ENCODE results near the gene MYEOV. TPM values are rescaled to one million over a fixed set of nuclear protein-coding genes. Genes with fewer than 3 reads are reported as not detected.

MYEOV gene
- total RNA-seq, 1 donor from 2014 or later, result not detected

- DNase-seq, result no peak
These were observed 27.9 kb upstream of the MYEOV start for GRCh38 chr11:69265911-69266510.

GRCh38 chr11:69267395-69267805 lies 26.6 kb upstream of the MYEOV start:
- no peak for DNase-seq

GRCh38 chr11:69268911-69269310 lies 25.0 kb upstream of the MYEOV start:
- DNase-seq, result no peak

GRCh38 chr11:69269388-69269787 lies 24.6 kb upstream of the MYEOV start:
- DNase-seq, result no peak

DNA sequence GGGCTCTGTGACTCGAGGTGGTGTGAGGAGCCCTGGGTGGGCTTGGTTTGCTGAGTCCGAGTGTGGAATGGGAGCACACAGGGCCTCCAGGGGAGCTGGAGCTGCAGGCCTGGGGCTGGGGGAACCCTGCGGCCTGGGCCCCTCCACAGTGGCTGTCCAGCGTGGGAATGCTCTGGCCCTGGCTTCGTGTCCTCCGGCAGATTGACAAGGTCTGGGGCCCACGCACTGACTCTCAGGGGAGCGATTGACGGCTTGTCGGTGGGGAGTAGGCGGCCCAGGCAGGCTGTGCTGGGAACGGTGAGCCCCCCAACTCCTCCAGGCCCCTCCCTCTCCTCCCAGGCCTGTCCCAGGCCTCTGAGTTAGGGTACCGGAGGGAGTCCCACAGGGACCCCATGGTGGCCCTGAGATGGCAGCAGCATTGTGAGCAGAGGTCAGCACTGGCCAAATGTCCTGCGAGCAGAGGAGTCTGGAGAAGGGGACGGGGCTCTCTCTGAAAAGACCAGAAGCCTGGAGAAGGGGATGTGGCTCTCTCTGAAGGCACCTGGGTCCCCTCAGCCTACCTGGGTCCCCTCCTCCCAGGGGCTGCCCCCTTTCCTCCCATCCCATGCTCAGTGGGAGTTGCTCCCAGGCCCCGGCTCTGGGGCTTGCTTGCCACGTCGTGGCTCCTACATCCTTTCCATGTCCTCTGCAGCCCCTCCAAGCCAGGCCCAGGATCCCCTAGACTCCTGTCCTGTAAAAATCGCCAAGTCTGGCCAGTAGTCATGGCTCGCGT lies 23.8 kb upstream of the MYEOV start:
- DNase-seq, result no peak

DNA sequence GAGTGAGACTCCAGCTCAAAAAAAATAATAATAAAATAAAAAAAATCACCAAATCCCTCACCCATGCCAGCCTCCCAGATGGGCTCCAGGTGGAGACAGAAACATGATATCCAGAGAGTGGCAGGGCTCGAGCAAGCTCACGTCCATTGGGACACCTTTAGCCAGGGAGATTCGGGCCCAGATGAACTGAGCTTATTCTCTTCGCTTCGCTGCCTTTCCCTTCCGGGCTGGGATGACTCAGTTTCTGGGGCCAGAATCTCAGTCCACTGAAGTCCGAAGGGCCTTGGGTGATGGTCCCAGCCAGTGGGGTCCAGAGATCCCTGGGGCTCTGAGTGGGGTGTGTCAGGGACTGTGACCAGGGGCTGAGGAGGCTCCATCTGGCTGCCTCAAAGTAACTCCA lies 23.0 kb upstream of the MYEOV start:
- no peak for DNase-seq

DNA sequence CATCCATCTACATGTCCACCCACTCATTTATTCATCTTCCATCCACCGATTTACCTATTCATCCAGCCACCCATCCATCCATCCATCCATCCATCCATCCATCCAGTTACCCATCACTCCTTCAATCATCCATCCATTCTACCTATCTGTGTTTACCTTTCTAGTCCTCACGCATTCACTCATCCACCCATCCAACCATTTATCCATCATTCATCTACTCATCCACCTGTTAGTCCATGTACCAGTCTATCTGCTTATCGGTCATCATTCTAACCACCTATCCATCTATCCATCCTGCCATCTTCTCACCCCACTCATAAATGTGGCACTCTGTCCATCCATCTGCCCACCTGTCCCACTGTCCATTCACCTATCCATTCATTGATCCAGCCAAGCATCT lies 21.9 kb upstream of the MYEOV start:
- no peak for DNase-seq

- DNase-seq, result no peak
These were observed 21.0 kb upstream of the MYEOV start for GRCh38 chr11:69272831-69273485.

DNA sequence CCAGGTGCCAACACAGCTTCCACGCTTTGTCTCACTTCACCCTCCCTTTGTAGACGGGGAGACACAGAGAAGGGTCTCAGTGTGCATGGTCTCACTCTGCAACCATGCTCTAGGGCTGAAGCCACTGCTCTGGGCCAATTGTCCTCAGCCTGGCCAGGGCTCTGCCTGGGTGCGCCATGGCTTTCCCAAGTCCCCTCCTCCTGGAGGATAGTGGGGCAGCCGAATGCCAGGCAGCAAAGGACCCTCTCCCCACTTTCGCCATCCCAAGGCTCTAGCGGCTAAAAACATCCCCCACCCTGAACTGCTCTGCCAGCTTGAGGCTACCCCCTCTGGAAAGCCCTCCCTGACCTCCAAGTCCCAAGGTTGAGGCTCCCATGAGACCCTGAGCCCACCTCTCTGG lies 20.4 kb upstream of the MYEOV start:
- DNase-seq, result no peak

- no peak for DNase-seq
These were observed 19.4 kb upstream of the MYEOV start for GRCh38 chr11:69274531-69275016.

- no peak for DNase-seq
These were observed 18.8 kb upstream of the MYEOV start for GRCh38 chr11:69275178-69275577.

GRCh38 chr11:69276165-69276564 lies 17.8 kb upstream of the MYEOV start:
- no peak for DNase-seq

- no peak for DNase-seq
These were observed 16.7 kb upstream of the MYEOV start for GRCh38 chr11:69277074-69277809.

- no peak for DNase-seq
These were observed 15.7 kb upstream of the MYEOV start for GRCh38 chr11:69278091-69278867.

DNA sequence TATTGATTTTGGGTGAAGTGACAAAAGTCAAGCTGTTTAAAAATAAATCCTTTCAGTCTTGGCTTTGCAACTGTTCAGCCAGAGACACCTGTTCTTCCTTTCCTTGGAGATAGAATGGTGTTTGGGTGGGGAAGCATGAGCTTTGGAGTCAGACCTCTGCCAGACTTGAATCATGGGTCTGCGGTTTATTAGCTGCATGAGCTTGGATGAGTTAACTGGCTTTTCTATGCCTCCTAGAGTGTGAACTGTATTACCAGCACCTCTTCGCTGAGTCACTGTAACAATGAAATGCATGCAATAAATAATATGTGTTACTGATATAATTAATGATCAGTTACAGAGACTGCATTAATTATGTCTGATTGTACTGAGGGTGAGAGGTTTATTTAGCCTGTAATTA lies 13.5 kb upstream of the MYEOV start:
- no peak for DNase-seq

- DNase-seq, result no peak
These were observed 13.0 kb upstream of the MYEOV start for GRCh38 chr11:69280994-69281393.

DNA sequence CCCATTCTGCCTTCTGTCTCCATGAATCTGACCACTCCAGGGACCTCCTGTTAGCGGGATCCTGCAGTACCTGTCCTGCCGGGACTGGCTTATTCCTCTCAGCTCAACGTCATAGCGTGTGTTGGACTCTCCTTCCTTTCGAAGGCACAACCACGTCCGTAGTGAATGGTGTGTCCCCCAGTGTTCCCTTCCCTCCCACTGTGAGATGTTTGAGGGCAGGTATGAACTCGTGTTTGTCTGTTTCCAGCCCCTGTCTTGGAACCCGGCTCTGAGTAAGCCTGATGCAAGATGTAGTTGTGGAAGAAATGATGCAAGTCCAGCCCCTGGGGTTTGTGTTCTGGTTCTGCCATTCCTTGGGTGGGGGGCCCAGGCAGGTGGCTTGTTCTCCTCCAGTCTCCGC lies 10.5 kb upstream of the MYEOV start:
- DNase-seq, result no peak

GRCh38 chr11:69284081-69284511 lies 9.9 kb upstream of the MYEOV start:
- no peak for DNase-seq

GRCh38 chr11:69285091-69285490 lies 8.9 kb upstream of the MYEOV start:
- no peak for DNase-seq

DNA sequence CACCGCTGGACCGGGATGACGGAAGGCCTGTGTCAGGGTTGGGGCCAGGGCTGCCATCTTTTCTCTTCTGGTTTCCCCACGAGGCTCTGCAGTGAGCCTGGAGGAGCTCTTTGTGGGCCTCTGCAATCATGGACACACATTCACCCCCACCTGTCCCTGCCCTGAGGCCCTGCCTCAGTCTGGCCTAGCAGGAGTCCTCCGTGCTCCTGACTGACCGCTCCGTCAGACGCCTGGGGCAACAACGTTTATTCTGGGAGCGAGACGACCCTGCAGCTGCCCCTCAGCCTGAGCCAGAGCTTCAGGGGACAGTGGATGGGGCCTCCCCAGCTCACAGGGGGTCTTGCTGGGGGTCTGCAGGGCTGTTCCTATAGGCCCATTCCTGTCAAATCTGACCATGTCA lies 8.2 kb upstream of the MYEOV start:
- DNase-seq, result no peak

DNA sequence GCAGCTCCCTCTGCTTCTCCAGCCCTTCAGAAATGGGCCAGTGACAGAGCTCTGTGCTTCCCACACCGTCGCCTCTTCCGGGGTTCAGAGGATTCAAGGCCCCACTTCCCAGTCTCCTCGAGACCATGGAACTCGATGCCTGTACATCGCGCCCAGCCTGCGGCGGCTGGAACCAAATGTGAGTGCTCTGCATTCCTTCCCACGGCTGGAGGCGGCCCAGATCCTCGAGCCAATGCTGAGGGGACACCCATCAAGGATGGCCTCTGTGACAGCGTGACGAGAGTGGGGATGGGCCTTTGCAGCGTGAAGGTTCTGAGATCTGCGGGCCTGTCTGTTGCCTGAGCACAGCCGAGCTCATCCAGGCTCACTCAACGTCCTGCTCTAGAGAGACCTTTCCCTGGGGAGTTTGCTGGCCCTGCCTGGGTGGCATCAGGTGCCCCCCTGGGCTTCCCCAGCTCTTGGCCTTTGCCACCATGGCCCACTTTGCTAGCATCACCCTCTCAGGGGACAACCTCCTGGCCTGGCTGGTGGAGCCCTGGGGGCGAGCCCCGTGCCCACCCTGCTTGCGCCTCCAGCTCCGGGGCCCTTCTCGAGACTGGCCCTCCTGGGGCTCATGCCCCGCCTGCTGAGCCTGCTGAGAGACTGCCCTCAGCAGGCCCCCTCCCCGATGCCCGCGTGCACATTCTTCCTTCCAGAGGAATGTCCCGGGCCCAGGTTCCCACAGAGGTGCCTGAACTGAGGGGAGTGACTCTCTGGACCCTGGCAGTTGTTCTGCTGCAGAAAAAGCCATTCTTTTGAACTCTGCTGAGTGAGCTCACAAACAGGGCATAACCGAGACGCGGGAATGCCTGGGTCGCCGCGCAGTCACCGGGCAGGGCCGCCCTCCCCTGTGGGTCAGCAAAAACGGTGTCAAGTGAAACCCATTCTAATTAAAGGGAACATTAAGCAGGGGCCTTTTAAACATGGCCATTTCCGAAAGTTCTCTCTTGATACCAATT lies 7.3 kb upstream of the MYEOV start:
- DNase-seq, result no peak
